OCI-LY3 (cell line): Measurements from ENCODE around the gene EIF4H.

Experiments
- H2AFZ ChIP-seq: fragments of 200-600, 300-600 bp; shearing (Covaris generic); 2 replicates; pipeline ENCODE4 v1.6.0; 2014; ENCODE audit warnings: antibody characterized with exemption, low read depth, low read length
- H3K27ac ChIP-seq: fragments of 200-600, 300-600 bp; sonication (generic); 2 replicates; pipeline ENCODE4 v1.5.1; 2014; ENCODE audit warnings: mild to moderate bottlenecking, low read length, moderate library complexity, mixed read lengths
- H3K27me3 ChIP-seq: fragments of 200-600, 300-600 bp; sonication (generic); 2 replicates; pipeline ENCODE4 v1.6.1; 2014; ENCODE audit warnings: low read depth, low read length, mixed read lengths
- H3K36me3 ChIP-seq: fragments of 200-600, 300-600 bp; sonication (generic); replicated peaks from 2 replicates; pipeline ENCODE3; 2014; ENCODE audit warnings: low read depth, low read length, mixed read lengths
- H3K4me1 ChIP-seq: fragments of 300-600, 200-600 bp; sonication (generic); 2 replicates; pipeline ENCODE4 v1.6.1; 2014; ENCODE audit warnings: low read length, mixed read lengths
- H3K4me2 ChIP-seq: fragments of 200-600, 300-600 bp; sonication (generic); 2 replicates; pipeline ENCODE4 v1.6.1; 2014; ENCODE audit warnings: low read length, mixed read lengths
- H3K4me3 ChIP-seq: fragments of 300-600, 200-600 bp; sonication (generic); 2 replicates; pipeline ENCODE4 v1.5.1; 2014; ENCODE audit warnings: antibody characterized with exemption, mild to moderate bottlenecking, low read length, moderate library complexity
- H3K79me2 ChIP-seq: fragments of 300-600, 200-600 bp; shearing (Covaris generic); 2 replicates; pipeline ENCODE4 v1.6.1; 2014; ENCODE audit warnings: mild to moderate bottlenecking, low read length, mixed read lengths
- H3K9ac ChIP-seq: fragments of 300-600, 200-600 bp; shearing (Covaris generic); 2 replicates; pipeline ENCODE4 v1.6.0; 2014; ENCODE audit warnings: mild to moderate bottlenecking, low read length, moderate library complexity
- H3K9me3 ChIP-seq: fragments of 200-600, 300-600 bp; shearing (Covaris generic); 2 replicates; pipeline ENCODE4 v1.6.1; 2014; ENCODE audit warnings: low read length, mixed read lengths; ENCODE audit not compliant: insufficient read depth
- H4K20me1 ChIP-seq: fragments of 200-600, 300-600 bp; sonication (generic); 2 replicates; pipeline ENCODE4 v1.6.1; 2016; ENCODE audit warnings: low read length, mixed read lengths; ENCODE audit not compliant: insufficient read depth
- EZH2phosphoT487 ChIP-seq: fragments of 200-600 bp; shearing (Covaris generic); IDR thresholded peaks from 2 replicates; pipeline ENCODE4 v1.6.1; 2018; ENCODE audit warnings: antibody characterized with exemption, mixed run types, low read depth
- TF ChIP-seq, protein P1 (sequence below): fragments of 200-600, 300-600 bp; sonication (generic); IDR thresholded peaks from 2 replicates; pipeline ENCODE4 v1.5.1; 2014; ENCODE audit warnings: antibody characterized with exemption, low read length, low read depth

EIF4H gene

GRCh38 chr7:74173866-74174605 is at the start of gene EIF4H:
EIF4H (plus strand) TSS chr7:74174356; CDS start chr7:74174384, 28 bp downstream.
- peaks cover 43% of the 10 kb centered on the region for H4K20me1 ChIP-seq
- H3K9ac ChIP-seq: peak within 1 kb of the TSS; percentile 91
- H3K9me3 ChIP-seq: no peaks in the 10 kb centered on the region
- peak within 1 kb of the TSS; percentile 61 for H3K27ac ChIP-seq
- peaks cover 41% of the 10 kb centered on the region for H3K4me1 ChIP-seq
- TF ChIP-seq, protein P1, sequence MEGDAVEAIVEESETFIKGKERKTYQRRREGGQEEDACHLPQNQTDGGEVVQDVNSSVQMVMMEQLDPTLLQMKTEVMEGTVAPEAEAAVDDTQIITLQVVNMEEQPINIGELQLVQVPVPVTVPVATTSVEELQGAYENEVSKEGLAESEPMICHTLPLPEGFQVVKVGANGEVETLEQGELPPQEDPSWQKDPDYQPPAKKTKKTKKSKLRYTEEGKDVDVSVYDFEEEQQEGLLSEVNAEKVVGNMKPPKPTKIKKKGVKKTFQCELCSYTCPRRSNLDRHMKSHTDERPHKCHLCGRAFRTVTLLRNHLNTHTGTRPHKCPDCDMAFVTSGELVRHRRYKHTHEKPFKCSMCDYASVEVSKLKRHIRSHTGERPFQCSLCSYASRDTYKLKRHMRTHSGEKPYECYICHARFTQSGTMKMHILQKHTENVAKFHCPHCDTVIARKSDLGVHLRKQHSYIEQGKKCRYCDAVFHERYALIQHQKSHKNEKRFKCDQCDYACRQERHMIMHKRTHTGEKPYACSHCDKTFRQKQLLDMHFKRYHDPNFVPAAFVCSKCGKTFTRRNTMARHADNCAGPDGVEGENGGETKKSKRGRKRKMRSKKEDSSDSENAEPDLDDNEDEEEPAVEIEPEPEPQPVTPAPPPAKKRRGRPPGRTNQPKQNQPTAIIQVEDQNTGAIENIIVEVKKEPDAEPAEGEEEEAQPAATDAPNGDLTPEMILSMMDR: no peak
- TF ChIP-seq EZH2phosphoT487: no peak
- H3K4me3 ChIP-seq: peak within 1 kb of the TSS; percentile 93
- H2AFZ ChIP-seq: peak within 1 kb of the TSS; percentile 68
- H3K4me2 ChIP-seq: peak within 1 kb of the TSS; percentile 87
- H3K27me3 ChIP-seq: no peaks in the 10 kb centered on the region
- H3K36me3 ChIP-seq: peaks cover 24% of the 10 kb centered on the region
- H3K79me2 ChIP-seq: peaks cover 59% of the 10 kb centered on the region

DNA sequence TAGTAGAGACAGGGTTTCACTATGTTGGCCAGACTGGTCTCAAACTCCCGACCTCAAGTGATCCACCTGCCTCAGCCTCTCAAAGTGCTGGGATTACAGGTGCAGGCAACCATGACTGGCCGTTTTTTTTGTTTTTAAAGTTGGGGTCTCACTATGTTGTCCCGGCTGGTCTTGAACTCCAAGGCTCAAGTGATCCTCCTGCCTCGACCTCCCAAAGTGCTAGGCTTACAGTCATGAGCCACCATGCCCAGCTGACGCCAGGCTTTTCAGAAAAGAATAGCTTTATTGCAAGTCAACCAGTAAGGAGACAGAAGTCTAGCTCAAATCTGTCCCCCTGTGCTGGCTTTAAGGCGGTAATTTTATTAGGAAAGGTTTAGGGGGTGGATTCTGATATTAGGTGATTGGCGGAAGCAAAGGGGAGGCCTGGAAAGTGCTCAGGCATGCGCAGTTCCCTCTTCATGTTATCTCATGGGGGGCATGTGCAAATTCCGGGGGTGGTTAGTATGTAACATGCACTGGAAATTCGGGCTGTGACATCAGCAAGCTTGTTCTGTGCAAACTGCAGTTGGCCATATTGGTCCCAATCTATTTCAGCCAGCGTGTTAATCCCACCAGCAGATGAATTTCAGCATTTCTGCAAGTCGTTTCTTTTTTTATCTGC is 47.8 kb upstream of the EIF4H start:
- Histone ChIP-seq H3K4me2 (no peak overlapping the region), H3K27ac (no peak overlapping the region), H4K20me1 (no peaks in the 10 kb centered on the region), H3K79me2 (no peaks in the 10 kb centered on the region), H3K36me3 (peaks cover 3% of the 10 kb centered on the region), H3K9me3 (no peaks in the 10 kb centered on the region), H3K4me1 (no peaks in the 10 kb centered on the region), H3K27me3 (no peaks in the 10 kb centered on the region), H2AFZ (no peak overlapping the region), H3K9ac (no peak overlapping the region), H3K4me3 (no peak overlapping the region)
- TF ChIP-seq EZH2phosphoT487: no peak
- TF ChIP-seq, protein P1: no peak

DNA sequence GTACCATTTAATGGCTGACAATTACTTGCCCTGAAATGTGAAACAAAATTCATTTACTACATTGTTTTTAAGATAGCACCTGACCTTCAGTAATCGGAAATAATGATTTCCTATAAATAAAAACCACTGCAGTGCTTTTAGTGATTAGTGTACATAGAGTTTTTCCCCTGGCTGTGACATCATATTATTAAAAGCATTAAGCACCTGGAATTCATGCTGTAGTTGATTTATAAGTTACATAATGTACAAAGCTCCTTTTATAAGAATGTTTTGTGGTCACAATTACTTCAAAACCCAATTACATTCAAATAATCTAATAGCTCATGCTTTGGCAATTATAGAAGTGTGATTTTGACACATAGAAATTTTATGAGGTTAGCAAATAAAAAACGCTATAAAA is 44.3 kb upstream of the EIF4H start:
- Histone ChIP-seq H3K4me1 (no peaks in the 10 kb centered on the region), H3K4me2 (no peak overlapping the region), H3K79me2 (no peaks in the 10 kb centered on the region), H4K20me1 (no peaks in the 10 kb centered on the region), H3K4me3 (no peak overlapping the region), H3K36me3 (no peaks in the 10 kb centered on the region), H3K9ac (no peak overlapping the region), H2AFZ (no peak overlapping the region), H3K27ac (no peak overlapping the region), H3K27me3 (no peaks in the 10 kb centered on the region), H3K9me3 (no peaks in the 10 kb centered on the region)
- TF ChIP-seq, protein P1: no peak
- no peak for TF ChIP-seq EZH2phosphoT487

DNA sequence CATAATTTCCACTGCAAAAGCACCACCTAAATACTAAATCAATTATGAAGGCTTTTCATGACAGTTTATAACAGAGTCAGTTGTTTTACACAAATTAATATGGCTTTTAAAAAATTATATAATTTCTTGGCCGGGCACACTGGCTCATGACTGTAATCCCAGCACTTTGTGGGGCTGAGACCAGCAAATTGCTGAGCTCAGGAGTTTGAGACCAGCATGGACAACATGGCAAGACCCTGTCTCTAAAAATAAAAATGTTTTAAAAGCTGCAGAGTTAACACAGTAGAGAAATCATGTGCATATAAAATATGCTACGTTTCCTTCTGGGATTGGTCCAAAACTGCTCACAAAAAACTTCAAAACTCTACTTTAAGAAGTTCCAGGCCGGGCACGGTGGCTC is 43.6 kb upstream of the EIF4H start:
- no peaks in the 10 kb centered on the region for H3K36me3 ChIP-seq
- H3K4me3 ChIP-seq: no peak overlapping the region
- no peak overlapping the region for H3K9ac ChIP-seq
- no peak for TF ChIP-seq EZH2phosphoT487
- TF ChIP-seq, protein P1: no peak
- no peak overlapping the region for H3K27ac ChIP-seq
- no peaks in the 10 kb centered on the region for H3K79me2 ChIP-seq
- H3K4me2 ChIP-seq: no peak overlapping the region
- no peaks in the 10 kb centered on the region for H3K9me3 ChIP-seq
- H4K20me1 ChIP-seq: no peaks in the 10 kb centered on the region
- H3K27me3 ChIP-seq: no peaks in the 10 kb centered on the region
- H3K4me1 ChIP-seq: no peaks in the 10 kb centered on the region
- no peak overlapping the region for H2AFZ ChIP-seq
